Measurements from ENCODE around the gene DISP3. TPM values are rescaled to one million over a fixed set of nuclear protein-coding genes. Genes with fewer than 3 reads are reported as not detected.

The DISP3 gene
- total RNA-seq, 1 experiment from 2014 or later = 2.3 TPM

GRCh38 chr1:11438996-11439395 is 40.0 kb upstream of the DISP3 start:
- ChIA-PET POLR2A (no interaction called here), CTCF (no interaction called here), RAD21 (ENCODE audit: low non-redundant PET in 1 of 2, low total read pairs in 2 of 2, uncharacterized antibody in 2 of 2, unreplicated experiment in 2 of 2) (no interaction called here)
- H3K4me1 ChIP-seq (ENCODE audit: control insufficient read depth in 1 of 2, insufficient read depth in 2 of 2, low read length in 2 of 2) = no peaks in the 10 kb centered on the region
- DNase-seq (ENCODE audit: low read depth, low spot score) = no peak
- no peaks in the 10 kb centered on the region for H4K20me1 ChIP-seq (ENCODE audit: insufficient read depth)
- H3K4me2 ChIP-seq (ENCODE audit: low read length) = no peak overlapping the region
- H3K36me3 ChIP-seq (ENCODE audit: control insufficient read depth in 1 of 2, insufficient read depth in 2 of 2, low read length in 2 of 2) = no peaks in the 10 kb centered on the region
- TF ChIP-seq, protein P1, sequence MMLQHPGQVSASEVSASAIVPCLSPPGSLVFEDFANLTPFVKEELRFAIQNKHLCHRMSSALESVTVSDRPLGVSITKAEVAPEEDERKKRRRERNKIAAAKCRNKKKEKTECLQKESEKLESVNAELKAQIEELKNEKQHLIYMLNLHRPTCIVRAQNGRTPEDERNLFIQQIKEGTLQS (IDR thresholded peaks at IDR 0.05) = no peak
- no peak for TF ChIP-seq POLR2A (IDR thresholded peaks at IDR 0.05; ENCODE audit: borderline replicate concordance, extremely low read depth, insufficient read depth, insufficient read length)
- no peak for TF ChIP-seq SRF (IDR thresholded peaks at IDR 0.05; ENCODE audit: low read depth)
- TF ChIP-seq TCF7L2 (IDR thresholded peaks at IDR 0.05; ENCODE audit: borderline replicate concordance, extremely low read depth, insufficient read depth, insufficient read length) = no peak
- TF ChIP-seq ZNF274 (IDR thresholded peaks at IDR 0.05; ENCODE audit: low read depth, low read length) = no peak
- TF ChIP-seq ELF1 (IDR thresholded peaks at IDR 0.05; ENCODE audit: borderline replicate concordance, low read depth) = no peak
- no peak for TF ChIP-seq EZH2phosphoT487 (IDR thresholded peaks at IDR 0.05; ENCODE audit: borderline replicate concordance)
- no peaks in the 10 kb centered on the region for H3K9me2 ChIP-seq (ENCODE audit: insufficient read depth)
- H3K27me3 ChIP-seq (ENCODE audit: insufficient read depth, low read length) = peaks cover 57% of the 10 kb centered on the region; the same call in 1 of the 2 replicates
- no peak overlapping the region for H3K27ac ChIP-seq (ENCODE audit: low read depth, low read length)
- no peak overlapping the region for H2AFZ ChIP-seq (ENCODE audit: low read depth, low read length, poor library complexity, severe bottlenecking)
- no peak overlapping the region for H3K4me3 ChIP-seq (replicated peaks in 1 of 2; ENCODE audit: low read depth in 1 of 2, low read length in 2 of 2)
- no peak for ATAC-seq
- intact Hi-C loops (cut with micrococcal nuclease) = no loop called here
- BruUV-seq (replicated peaks) = no TSS peak
- no peaks in the 10 kb centered on the region for H3K79me2 ChIP-seq (ENCODE audit: insufficient read depth, low read length)
- no peak overlapping the region for H3K9ac ChIP-seq (ENCODE audit: low read length)
- no peaks in the 10 kb centered on the region for H3K9me3 ChIP-seq (ENCODE audit: control insufficient read depth in 1 of 2, insufficient read depth in 1 of 2, low read depth in 1 of 2, low read length in 2 of 2)

DNA sequence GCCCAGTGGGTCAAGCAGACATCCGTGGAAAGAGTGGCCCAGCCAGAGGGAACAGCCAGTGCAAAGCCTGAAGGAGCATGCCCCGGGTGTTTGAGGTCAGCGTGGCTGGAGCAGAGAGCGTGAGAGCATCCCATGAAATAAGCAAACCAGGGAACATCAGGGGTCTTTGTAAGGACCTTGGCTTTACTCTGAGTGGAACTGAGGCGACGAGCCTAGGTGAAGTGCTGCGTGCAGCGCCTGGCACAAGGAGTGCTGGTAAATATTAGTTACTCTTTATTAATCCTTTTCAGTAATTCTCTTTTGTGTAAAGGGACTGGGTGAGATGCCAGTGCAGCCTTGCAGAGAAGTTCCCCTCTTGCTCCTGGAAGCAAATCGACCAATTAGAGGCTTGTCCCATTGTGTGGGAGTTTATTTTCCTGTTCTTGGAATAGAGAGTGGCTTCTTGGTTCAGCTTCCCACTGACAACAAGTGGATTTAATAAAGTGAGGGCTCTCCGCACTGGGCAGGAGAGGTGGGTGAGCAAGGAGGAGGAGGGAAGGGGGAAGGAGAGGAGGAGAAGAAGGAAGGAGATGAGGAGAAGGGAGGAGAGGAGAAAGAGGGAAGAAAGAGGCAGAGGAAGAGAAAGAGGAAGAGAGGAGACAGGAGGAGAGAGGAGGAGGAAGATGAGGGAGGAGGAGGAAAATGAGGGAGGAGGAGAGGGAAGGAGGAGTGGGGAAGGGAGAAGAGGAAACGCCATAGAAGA is 37.6 kb upstream of the DISP3 start:
- Histone ChIP-seq H3K79me2 (ENCODE audit: insufficient read depth, low read length) (no peaks in the 10 kb centered on the region), H3K9me3 (ENCODE audit: control insufficient read depth in 1 of 2, insufficient read depth in 1 of 2, low read depth in 1 of 2, low read length in 2 of 2) (no peaks in the 10 kb centered on the region), H3K4me2 (ENCODE audit: low read length) (no peak overlapping the region), H3K27ac (ENCODE audit: low read depth, low read length) (no peak overlapping the region), H3K4me1 (ENCODE audit: control insufficient read depth in 1 of 2, insufficient read depth in 2 of 2, low read length in 2 of 2) (no peaks in the 10 kb centered on the region), H3K4me3 (replicated peaks in 1 of 2; ENCODE audit: low read depth in 1 of 2, low read length in 2 of 2) (no peak overlapping the region), H3K27me3 (ENCODE audit: insufficient read depth, low read length) (peaks cover 67% of the 10 kb centered on the region), H4K20me1 (ENCODE audit: insufficient read depth) (no peaks in the 10 kb centered on the region), H3K9ac (ENCODE audit: low read length) (no peak overlapping the region), H3K36me3 (ENCODE audit: control insufficient read depth in 1 of 2, insufficient read depth in 2 of 2, low read length in 2 of 2) (no peaks in the 10 kb centered on the region), H2AFZ (ENCODE audit: low read depth, low read length, poor library complexity, severe bottlenecking) (no peak overlapping the region), H3K9me2 (ENCODE audit: insufficient read depth) (no peaks in the 10 kb centered on the region)
- ChIA-PET CTCF (no interaction called here), RAD21 (ENCODE audit: low non-redundant PET in 1 of 2, low total read pairs in 2 of 2, uncharacterized antibody in 2 of 2, unreplicated experiment in 2 of 2) (no interaction called here), POLR2A (no interaction called here)
- no TSS peak for BruUV-seq (replicated peaks)
- TF ChIP-seq FOSL1 (IDR thresholded peaks at IDR 0.05; ENCODE audit: low read depth) = no peak
- no peak for DNase-seq (ENCODE audit: low read depth, low spot score)
- no peak for ATAC-seq
- intact Hi-C loops (cut with micrococcal nuclease) = no loop called here

All from HCT116 (cell line).